Endometrial microvascular endothelial cells (primary cell): ENCODE data around the gene GSG1L. TPM values are rescaled to one million over a fixed set of nuclear protein-coding genes. Genes with fewer than 3 reads are reported as not detected.

Source experiments
- in situ Hi-C: cut with HindIII; loops from 2 replicates; pipeline ENCODE4 v1.10.0; 2017; ENCODE audit warnings: low sequenced_read_pairs, low pct_unique_long_range_greater_than_20kb; ENCODE audit errors: inconsistent ontology term
- total RNA-seq: library from RNA; depleted of rRNA; stranded (reverse); fragments of >200 nt; gene quantifications from one replicate; pipeline ENCODE4 v1.2.3, GENCODE V29; 2015; ENCODE audit errors: inconsistent ontology term

The GSG1L gene
- total RNA-seq, 1 donor from 2014 or later, result not detected

DNA sequence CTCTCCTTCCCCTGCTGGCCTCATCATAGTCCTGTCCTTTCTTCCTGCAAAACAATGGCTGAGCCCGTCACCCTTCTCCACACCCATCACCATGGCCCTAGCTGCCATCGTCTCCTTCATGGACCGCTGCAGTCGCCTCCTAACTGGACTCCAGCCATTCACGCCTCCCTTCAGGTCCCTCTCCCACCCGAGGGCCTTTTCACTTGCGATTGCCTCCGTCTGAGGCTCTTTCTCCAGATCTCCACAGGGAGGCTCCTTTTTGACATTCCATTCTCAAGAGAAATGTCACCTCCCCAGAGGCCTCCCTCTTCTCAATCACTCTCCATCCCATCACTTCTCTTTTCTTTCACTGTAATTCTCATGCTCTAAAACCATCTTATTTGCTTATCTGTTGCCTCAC is 23.5 kb downstream of the GSG1L start:
- in situ Hi-C loops, result no loop called here

DNA sequence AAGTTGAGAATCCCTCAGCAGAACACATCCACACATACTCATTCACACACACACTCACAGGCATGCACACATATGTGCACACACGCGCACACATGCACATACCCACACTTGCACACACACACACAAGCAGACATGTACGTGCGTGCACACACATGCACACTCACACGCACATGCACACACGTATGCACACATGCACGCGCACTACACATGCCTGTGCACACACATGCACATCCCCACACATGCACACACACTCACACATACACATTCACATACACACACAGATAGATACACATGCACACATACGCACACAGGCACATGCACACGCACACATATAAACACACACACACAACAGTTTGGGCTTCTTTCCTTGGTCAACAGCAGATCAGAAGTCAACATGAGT is 24.0 kb downstream of the GSG1L start:
- in situ Hi-C loops, result no loop called here

DNA sequence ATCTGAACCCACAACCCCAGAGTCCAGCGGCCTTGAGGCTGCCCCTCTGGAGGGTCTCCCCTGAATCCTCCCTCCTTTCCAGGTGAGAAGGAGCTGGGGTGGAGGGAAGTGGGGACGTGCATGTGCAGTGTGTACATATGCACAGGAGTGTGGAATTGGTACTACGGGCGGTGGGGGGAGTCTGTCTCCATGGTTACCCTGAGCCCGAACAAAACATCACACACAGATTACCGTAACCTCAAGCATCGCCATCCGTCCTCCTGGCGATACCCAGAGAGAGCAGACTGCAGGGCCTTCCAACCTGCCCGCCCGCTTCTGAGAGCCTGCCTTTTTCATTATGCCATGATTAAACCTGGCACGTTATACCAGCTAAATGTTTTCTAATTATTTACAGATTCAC is 25.1 kb downstream of the GSG1L start:
- in situ Hi-C loops, result no loop called here

DNA sequence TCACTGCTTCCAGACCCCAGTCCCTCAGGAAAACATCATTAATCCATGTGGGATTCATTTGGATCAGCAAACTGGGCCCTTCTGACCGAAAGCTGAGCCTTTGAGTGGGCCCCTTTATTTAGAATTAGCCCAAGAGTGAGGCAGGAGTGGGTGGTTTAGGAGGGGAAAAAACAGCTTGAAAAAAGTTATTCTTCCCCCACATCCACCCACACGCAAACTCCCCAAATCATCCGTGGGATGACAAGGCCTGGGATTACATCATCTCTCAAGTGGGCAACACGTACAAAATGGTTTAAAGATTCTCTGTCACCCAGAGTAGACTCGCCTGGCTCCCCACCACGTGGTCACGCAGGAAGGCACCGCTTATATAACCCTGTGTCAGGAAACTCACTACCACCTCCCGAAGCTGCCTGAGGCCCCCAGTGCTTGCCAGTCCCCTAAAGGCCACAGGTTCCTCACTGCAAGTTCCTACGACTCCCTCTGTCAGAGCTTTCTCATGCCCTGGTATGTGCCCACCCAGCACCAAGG is 27.6 kb downstream of the GSG1L start:
- in situ Hi-C loops, result no loop called here

DNA sequence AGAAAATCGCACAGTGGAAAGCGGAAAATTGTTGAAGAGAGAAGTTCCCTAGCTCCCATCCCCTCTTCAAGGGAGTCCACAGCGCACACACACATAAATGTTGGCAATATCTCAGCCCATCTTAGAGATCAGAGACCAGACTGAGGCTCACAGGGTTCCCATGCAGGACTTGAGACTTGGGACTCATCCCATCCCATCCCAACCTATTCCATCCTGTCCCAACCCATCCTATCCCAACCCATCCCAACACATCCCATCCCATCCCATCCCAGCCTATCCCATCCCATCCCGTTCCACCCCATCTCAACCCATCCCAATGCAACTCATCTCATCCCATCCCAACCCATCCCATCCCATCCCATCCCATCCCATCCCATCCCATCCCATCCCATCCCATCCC is 29.6 kb downstream of the GSG1L start:
- in situ Hi-C loops, result no loop called here

DNA sequence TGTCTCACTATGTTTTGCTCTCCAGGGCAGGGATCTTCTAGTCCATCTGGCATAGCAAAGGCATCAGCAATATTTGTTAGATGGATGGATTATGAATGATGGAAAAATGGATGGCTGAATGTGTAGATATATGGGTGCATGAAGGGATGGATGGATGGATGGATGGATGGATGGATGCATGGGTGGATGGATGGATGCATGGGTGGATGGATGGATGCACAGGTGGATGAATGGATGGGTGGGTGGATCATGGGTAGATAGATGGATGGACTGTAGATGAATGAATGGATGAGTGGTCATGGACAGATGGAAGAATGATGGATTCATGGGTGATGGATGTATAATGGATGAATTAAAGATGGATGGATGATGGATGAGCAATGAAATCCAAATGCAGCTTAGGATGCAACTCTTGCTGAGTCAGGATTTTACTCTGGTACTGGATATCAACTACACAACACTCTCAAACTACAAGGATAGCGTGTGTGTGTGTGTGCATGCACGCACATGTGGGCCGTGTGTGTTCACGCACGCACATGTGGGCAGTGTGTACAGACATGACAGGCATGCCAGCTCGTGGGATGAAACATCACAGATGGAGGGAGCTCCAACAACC is 34.0 kb downstream of the GSG1L start:
- in situ Hi-C loops, result no loop called here

DNA sequence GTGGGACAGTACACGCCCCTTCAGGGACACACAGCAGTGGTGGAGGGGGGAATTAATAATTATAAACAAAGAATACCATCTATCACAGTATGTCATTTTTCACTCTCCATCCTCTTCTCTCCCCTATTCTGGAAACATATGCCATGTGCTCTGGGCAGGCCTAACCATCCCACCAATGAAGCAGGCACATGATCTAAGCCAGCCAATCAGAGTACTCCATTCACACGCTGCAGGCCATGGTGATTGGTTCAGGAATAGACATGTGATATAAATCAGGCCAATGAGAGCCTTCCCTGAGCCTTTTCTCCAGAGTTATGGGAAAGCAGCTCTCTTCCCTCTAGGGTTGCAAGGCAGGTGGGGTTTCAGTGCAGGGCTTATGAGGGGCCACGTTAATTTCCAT is 36.5 kb downstream of the GSG1L start:
- in situ Hi-C loops, result no loop called here

DNA sequence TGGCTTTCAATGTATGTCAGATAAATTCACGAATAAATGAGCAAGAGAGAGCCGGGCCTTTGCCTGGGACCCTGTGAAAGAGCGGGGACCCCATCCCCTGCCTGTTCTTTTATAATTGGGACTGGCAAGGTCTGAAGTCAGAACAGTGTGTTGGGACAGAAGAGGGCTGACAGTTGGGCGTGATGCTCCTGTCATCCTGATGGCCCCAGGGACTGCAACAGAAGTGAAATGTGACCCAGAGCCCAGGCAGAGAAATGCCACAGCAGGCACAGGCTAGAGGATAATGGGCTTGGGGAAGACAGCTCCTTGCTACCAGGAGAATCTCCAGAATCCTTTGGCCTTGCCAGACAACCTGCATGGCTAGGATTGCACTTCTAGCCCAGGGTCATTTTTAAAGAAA is 37.9 kb downstream of the GSG1L start:
- in situ Hi-C loops, result no loop called here

DNA sequence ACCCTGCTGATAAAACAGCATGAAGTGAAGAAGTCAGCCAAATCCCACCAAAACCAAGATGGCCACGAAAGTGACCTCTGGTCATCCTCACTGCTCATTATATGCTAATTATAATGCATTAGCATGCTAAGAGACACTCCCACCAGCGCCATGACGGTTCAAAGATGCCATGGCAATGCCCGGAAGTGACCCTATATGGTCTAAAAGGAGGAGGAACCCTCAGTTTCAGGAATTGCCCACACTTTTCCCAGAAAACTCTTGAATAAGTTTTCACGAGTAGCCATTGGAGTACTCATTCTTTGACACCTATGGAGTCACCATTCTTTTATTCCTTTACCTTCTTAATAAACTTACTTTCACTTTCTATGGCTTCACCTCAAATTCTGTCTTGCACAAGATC is 44.3 kb downstream of the GSG1L start:
- in situ Hi-C loops, result no loop called here

DNA sequence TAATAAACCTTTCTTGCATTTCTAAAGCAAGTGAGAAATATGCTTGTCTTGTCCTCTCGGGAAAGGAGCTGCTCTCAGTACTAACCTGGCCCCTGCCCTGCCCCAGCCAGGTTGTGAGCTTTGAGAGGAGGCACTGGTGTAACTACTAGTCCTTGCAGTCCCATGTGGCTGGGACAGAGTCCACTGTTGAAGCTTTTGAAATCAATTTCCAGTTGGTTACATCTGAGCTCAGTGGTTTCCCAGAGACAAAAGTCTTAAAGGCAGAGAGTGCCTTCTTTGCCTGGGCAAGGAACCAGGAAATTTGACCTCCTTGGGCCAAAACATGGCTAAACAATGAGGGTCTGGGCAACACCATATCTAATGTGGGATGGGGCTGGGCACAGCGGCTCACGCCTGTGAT is 48.7 kb downstream of the GSG1L start:
- in situ Hi-C loops, result no loop called here

DNA sequence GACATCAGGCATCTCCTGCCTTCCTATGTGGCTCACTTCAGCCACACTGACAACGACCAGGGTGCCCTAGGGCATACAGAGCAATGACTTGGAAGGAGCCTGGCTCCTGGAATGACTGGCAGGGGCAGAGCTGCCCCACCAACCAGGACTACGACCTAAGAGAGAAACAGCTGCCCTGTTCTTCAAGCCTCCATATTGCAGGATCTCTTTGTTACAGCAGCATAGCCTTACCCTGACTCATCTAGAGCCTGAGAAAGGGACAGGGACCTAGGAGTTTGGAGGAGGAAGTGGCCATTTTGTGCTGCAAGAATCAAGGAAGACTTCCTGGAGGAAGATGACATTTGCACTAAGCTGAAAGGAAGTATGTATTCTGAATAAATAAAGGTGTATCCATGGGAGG is 49.6 kb downstream of the GSG1L start:
- in situ Hi-C loops, result no loop called here

DNA sequence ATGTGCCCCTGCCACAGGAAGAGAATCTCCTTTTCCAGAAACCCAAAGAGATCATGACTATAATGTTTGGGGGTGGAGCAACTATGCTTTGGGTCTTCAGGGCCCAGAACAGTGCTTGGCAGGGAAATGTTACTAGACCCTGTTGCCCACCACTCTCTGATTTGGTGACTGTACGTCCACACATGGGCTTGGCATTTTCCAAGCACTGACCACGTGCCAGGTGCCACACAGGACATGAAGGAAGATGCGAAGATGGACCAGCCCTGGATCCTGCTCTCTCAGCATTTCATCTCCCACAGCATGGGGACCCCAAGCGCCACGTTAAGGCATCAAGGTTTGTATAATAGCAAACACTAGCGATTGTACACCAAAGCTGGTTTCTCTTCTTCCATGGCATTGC is 50.1 kb downstream of the GSG1L start:
- in situ Hi-C loops, result no loop called here

DNA sequence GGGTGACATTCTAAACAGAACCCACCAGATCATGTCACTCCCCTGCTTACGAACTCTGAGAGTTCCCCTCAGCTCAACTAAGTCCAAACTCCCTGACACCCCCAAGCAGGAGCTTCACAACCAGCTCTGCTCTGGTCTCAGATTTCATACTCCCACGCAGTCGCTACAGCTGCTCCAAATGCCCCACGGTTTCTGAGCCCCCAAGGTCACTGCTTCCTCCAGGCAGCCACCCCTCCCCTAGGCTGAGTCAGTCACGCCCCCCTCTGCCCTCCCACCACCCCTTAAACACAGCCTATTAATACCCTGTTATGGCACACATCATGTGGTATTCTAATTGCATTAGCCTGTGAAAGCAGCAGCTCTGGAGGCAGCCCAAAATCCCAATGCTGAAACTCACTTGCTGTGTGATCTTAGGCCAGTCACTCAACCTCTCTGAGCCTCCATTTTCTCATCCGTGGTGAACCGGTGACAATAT is 51.5 kb downstream of the GSG1L start:
- in situ Hi-C loops, result no loop called here

DNA sequence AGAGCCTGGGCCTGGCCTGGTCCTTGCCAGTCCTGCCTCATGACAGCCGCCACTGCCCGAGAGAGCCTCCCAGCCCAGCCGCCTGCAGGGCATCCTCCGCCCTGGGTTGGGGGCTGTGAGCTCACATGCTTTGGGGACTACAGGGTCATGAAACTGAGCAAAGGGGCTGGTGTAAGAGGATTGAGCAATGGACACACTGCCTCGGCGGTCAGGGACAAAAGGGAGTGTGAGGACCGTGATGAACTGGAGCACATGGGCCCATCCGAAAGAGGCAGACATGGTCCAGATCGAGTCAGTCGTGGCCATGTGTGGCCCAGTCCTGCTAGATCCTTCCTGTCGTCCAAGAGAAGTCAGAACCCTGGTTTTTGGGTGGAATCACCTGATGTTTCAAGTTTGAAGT is 52.3 kb downstream of the GSG1L start:
- in situ Hi-C loops, result no loop called here

DNA sequence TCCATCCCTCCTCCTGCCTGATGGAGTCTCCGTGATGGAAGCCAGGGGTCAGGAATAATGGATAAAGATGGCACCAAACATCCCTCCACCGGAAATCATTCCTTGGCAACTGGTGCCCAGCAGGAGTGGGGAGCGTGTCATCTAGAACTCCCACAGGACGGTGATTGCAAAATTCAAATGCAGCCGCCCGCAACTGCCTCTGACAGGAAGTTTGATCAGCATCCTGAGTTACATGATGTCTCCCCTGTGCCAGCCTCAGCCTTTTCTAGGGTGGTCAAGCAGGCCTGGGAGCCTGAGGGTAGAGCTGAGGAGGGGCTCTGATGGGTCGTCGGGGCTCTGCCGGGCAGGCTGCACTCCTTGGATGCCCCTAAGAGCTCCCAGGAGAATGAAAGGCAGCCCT is 52.8 kb downstream of the GSG1L start:
- in situ Hi-C loops, result no loop called here

DNA sequence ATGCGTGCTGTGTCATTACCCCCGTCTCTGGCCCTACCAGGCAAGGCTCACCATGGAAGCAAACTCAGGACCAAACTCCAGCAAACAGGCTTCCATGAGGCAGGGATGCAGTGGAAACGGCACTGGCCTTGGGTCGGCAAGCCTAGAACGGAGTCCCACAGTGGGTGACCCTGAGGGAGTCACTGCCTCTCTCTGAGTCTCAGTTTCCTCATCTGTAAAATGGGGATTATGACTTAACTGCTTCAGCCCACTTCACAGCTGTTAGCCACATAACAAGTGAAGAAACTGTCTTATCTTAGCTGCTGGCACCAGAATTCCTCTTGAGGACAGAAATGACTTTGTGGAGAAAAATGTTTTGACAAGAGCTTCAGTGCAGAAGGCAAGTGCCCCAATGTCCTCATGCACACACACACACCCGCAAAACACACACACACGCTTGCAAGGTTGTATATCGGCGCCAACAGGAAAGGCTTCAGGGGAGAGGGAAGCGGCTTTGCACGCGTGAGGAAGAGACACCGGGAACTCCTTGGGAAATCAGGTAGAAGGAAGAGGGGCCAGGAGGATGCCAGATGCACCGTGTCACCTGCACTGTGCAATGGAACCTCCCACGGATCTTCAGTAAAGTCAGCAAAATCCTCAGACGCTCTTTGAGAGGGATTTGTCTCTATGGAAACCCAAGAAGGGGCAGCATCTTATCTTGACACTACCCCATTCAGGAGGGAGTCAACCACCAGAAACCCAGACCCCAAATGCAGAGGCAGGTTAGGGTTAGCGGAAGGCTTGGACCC is 53.7 kb downstream of the GSG1L start:
- in situ Hi-C loops, result no loop called here

DNA sequence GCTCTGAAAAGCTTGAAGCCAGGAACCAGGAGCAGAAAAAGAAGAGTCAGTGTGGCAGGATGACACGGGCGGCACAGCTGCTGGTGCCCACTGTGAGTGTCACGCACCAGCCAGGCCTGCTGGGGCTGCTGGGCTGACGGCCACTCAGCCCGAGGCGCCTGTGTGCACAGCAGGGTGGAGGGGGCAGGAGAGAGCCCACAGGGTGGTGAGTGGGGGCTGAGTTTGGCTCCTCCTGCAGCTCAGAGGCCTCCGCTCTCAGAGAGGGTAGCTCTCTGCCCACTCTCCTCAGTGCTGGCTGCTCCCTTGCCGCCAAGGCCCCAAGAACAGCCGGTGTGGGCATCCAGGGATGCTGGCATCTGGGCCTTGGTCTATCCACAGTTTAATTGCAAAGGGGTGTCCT is 59.6 kb downstream of the GSG1L start:
- in situ Hi-C loops, result no loop called here

DNA sequence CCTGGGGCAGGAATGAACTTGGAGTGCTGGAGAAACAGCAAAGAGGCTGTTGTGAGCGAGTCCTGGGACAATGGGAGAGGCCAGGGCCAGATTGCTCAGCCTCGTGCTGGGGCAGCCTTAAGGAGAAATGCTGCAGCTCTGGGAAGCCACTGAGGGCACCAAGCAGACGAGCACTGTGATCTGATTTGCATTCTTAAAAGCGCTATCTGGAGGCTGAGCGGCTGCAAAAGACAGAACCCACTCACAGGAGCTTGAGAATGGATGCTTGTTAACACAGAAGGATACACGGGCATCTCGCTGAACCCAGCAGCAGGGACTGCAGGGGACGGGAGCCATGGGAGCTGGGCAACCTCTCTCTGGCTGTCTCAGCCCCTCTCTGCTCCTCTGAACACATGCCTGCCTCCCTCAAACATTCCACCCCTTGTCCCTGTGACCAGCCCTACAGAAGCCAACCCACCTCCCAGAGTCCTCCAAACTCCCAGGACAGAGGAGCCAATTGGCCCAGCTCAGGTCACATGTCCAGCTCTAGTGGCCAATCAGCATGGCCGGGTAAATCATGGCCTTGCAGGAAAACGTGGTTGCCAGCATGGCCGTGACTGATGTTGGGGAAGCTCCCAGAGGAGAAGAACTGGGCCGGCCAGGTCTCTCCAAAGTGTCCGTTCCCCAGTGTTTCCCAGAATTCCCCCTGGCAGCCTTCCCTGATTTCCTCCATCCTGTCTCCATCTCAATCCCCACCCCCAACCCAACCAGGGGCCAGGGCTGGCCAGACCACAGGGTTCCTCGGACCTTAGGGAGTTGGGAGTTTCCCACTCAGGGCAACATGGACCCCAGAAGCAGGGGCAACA is 60.3 kb downstream of the GSG1L start:
- in situ Hi-C loops, result no loop called here

DNA sequence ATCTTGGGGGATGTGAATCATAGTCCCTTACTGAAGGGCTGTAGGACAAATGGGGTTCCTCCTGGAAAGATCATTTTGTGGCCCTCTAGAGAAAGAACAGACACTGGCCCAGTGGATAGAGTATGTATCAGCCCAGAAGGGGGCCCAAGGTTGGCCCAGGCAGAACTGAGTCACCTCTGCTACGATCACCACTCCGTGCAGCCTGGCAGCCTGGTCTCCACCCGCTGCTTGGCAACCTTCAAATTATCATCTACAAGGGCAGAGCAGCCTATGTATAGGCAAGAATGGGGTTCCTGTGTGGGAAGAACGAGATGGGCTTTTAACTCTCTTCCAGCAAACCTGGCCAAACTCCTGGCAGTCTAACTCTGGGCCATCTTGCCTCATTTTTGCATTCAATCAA is 61.9 kb downstream of the GSG1L start:
- in situ Hi-C loops, result no loop called here

DNA sequence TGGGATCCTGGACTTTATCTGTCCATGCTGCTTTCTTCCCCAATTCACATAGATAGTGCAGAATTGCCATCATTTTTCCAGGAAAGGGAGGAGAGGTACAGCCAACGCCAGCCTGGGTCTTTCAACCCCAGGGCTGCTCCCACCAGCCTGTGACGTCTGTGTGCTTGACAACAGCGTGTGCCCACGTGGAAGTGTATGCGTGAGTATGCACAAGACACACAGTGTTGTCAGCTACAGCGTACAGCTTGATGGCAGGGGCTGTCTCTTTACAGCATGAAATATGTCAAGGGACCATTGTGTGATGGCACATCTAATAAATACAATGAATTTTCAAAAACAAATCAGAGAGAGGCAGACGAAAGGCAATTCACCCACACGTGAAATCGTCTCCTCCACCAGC is 62.3 kb downstream of the GSG1L start:
- in situ Hi-C loops, result no loop called here
